ENCODE measurements around the gene SNX15. TPM values are rescaled to one million over a fixed set of nuclear protein-coding genes. Genes with fewer than 3 reads are reported as not detected.

The SNX15 gene
- 10.6 and 11.9 TPM in 2 replicates for total RNA-seq

GRCh38 chr11:65027213-65028067, at the start of gene SNX15:
Gene SNX15, plus strand, starts transcription at chr11:65027439. Its CDS starts 99 bp downstream, at chr11:65027538.

GRCh38 chr11:64996710-64997380, 30.4 kb upstream of the SNX15 start, which contains the start of gene BATF2:
Gene BATF2, minus strand, starts transcription at chr11:64996971. Its CDS starts 57 bp downstream, at chr11:64996914.

GRCh38 chr11:65013888-65014725, 13.1 kb upstream of the SNX15 start, which contains the start of gene ARL2:
Gene ARL2, plus strand, starts transcription at chr11:65014160. Its CDS starts 48 bp downstream, at chr11:65014208.

GRCh38 chr11:65040847-65041622, 13.8 kb downstream of the SNX15 start, which contains the start of gene SAC3D1:
Gene SAC3D1, plus strand, starts transcription at chr11:65041210. Its CDS starts 83 bp downstream, at chr11:65041293.

GRCh38 chr11:65058419-65059054, 31.3 kb downstream of the SNX15 start, which contains the start of gene NAALADL1:
Gene NAALADL1, minus strand, starts transcription at chr11:65058553. Its CDS starts 32 bp downstream, at chr11:65058521.

GRCh38 chr11:65083834-65084597, 56.8 kb downstream of the SNX15 start, which contains the start of the genes CDCA5 and ZFPL1:
Gene CDCA5, minus strand, starts transcription at chr11:65084040. Its CDS starts 62 bp downstream, at chr11:65083978.
Gene ZFPL1, plus strand, starts transcription at chr11:65084222. Its CDS starts 477 bp downstream, at chr11:65084699.

Other genes with a start within 250 kb of the SNX15 start
- 70.8 and 88.3 TPM in 2 replicates for gene SF1, start 248.9 kb upstream of the SNX15 start, total RNA-seq
- gene MAP4K2, start 224.2 kb upstream of the SNX15 start, total RNA-seq: 8.5 and 8.9 TPM in 2 replicates
- gene MEN1, start 216.9 kb upstream of the SNX15 start, total RNA-seq: 8.6 and 9.3 TPM in 2 replicates
- 0.25 and 0.26 TPM in 2 replicates for gene CDC42BPG, start 182.8 kb upstream of the SNX15 start, total RNA-seq
- gene EHD1, start 148.8 kb upstream of the SNX15 start, total RNA-seq: 104 and 110 TPM in 2 replicates
- gene ATG2A, start 110.2 kb upstream of the SNX15 start, total RNA-seq: 7.8 and 8.1 TPM in 2 replicates
- 10.3 and 11.6 TPM in 2 replicates for gene PPP2R5B, start 102.8 kb upstream of the SNX15 start, total RNA-seq
- gene GPHA2, start 91.5 kb upstream of the SNX15 start, total RNA-seq: not detected in 2 replicates
- not detected in 2 replicates for gene MAJIN, start 55.3 kb upstream of the SNX15 start, total RNA-seq
- 0.26 and 0.81 TPM in 2 replicates for gene BATF2, start 30.5 kb upstream of the SNX15 start, total RNA-seq
- 95.3 and 110 TPM in 2 replicates for gene ARL2, start 13.3 kb upstream of the SNX15 start, total RNA-seq
- gene SAC3D1, start 13.8 kb downstream of the SNX15 start, total RNA-seq: 6.2 and 9.0 TPM in 2 replicates
- 23.3 and 27.0 TPM in 2 replicates for gene NAALADL1, start 31.1 kb downstream of the SNX15 start, total RNA-seq
- gene CDCA5, start 56.6 kb downstream of the SNX15 start, total RNA-seq: 4.2 and 7.8 TPM in 2 replicates
- 32.7 and 35.9 TPM in 2 replicates for gene ZFPL1, start 56.8 kb downstream of the SNX15 start, total RNA-seq
- gene VPS51, start 68.8 kb downstream of the SNX15 start, total RNA-seq: 175 and 203 TPM in 2 replicates
- gene TM7SF2, start 84.4 kb downstream of the SNX15 start, total RNA-seq: 8.9 and 9.0 TPM in 2 replicates
- gene ZNHIT2, start 90.3 kb downstream of the SNX15 start, total RNA-seq: 6.0 and 6.1 TPM in 2 replicates
- gene FAU, start 94.7 kb downstream of the SNX15 start, total RNA-seq: 379 and 456 TPM in 2 replicates
- gene MRPL49, start 94.9 kb downstream of the SNX15 start, total RNA-seq: 28.3 and 34.2 TPM in 2 replicates
- gene SYVN1, start 107.1 kb downstream of the SNX15 start, total RNA-seq: 16.8 and 20.1 TPM in 2 replicates
- gene SPDYC, start 142.8 kb downstream of the SNX15 start, total RNA-seq: not detected in 2 replicates
- gene CAPN1, start 154.5 kb downstream of the SNX15 start, total RNA-seq: 88.9 and 117 TPM in 2 replicates
- 3.9 and 7.0 TPM in 2 replicates for gene POLA2, start 234.5 kb downstream of the SNX15 start, total RNA-seq